Retinal pigment epithelial cell (primary cell): Measurements from ENCODE around the gene BZW1.

ENCODE experiments used
- DNase-seq: peaks from one replicate; pipeline ENCODE4 v3.0.0-alpha.2; 2010; ENCODE audit warnings: low read depth
- H3K4me3 ChIP-seq: 2 replicates; pipeline ENCODE4 v1.5.1; 2011; ENCODE audit warnings: mild to moderate bottlenecking, low read length, control low read depth, moderate library complexity
- CTCF ChIP-seq: conservative IDR thresholded peaks from 2 replicates; pipeline ENCODE4 v1.5.1; 2011; ENCODE audit warnings: low read depth, low read length, control low read depth, inconsistent platforms

The BZW1 gene

GRCh38 chr2:200847269-200847668, 35.6 kb downstream of the BZW1 start:
- TF ChIP-seq CTCF: no peak

DNA sequence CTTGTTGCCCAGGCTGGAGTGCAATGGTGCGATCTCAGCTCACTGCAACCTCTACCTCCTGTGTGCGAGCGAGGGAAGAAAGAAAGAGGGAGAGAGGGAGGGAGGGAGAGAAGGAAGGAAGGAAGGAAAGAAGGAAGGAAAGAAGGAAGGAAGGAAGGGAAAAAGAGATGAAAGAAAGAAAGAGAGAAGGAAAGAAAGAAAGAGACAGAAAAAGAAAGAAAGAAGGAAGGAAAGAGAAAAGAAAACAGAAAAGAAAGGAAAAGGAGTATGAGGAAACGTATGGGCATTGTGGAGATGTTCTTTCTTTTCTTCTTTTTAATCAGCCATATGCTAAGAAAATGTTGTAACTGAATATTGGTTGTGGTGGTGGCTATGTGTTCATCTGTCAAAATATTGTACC, 36.2 kb downstream of the BZW1 start:
- TF ChIP-seq CTCF: no peak
- H3K4me3 ChIP-seq: no peak overlapping the region
- DNase-seq: no peak

More at GRCh38 chr2:200847269-200847668, 35.6 kb downstream of the BZW1 start:
- no peak overlapping the region for H3K4me3 ChIP-seq
- no peak for DNase-seq

DNA sequence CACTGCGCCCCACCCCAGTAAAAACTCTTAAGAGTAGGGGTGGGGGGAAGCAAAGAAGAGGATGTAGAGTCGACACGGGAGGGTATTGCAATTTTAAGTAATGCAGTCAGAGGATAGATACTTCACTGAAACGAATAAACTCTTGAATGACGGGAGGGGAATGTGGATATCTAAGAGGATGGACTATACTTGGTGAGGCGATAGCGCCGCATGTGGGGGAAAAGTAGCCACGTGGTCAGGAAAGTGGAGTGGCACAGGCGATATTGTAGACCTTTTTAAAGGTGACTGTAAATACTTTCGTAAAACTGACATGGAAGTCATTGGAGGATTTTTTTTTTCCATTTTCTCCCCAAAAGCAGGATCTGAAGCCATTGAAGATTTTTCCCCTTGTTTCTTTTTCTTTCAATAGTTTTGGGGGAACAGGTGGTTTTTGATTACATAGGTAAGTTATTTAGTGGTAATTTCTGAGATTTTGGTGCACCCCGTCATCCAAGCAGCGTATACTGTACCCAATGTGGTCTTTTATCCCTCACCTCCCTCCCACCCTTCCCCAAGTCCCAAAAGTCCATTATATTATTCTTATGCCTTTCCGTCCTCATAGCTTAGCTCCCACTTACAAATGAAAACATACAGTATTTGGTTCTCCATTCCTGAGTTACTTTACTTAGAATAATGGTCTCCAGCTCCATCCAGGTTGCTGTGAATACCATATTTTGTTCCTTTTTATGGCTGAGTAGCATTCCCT, 39.0 kb downstream of the BZW1 start:
- TF ChIP-seq CTCF: no peak
- DNase-seq: no peak
- H3K4me3 ChIP-seq: no peak overlapping the region

DNA sequence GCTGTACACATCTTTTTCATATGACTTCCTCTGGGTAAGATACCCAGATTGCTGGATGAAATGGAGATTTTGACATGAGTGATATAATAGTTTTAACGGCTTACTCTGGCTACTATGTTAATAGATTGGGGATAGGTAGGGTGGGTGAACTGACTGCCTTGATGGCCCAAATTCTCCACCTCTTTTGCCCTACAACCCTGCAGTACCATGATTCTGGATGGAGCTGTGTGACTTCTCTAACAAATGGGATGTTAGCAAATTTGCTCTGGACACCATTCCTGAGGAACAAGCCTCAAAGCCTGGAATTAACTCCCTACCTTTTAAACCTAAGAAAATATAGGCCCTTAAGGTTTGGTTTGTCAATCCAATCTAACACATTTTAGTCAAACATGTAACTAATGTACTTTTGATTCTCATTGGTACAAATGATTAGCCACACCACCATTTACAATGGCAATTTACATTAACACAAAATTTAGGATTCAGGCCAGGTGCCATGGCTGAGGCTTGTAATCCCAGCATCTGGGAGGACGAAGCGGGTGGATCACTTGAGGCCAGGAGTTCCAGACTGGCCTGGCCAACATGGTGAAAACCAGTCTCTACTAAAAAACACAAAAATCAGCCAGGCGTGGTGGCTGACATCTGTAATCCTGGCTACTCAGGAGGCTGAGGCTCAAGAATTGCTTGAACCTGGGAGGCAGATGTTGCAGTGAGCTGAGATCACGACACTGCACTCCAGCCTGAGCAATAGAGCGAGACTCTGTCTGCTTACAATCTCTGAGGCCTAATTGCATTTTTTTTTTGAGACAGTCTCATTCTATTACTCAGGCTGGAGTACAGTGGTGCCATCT, 39.9 kb downstream of the BZW1 start:
- no peak overlapping the region for H3K4me3 ChIP-seq

GRCh38 chr2:200852605-200853004, 40.9 kb downstream of the BZW1 start:
- DNase-seq: no peak
- no peak for TF ChIP-seq CTCF
- H3K4me3 ChIP-seq: no peak overlapping the region

More for the DNA sequence above, 39.9 kb downstream of the BZW1 start:
- no peak for DNase-seq
- TF ChIP-seq CTCF: no peak

DNA sequence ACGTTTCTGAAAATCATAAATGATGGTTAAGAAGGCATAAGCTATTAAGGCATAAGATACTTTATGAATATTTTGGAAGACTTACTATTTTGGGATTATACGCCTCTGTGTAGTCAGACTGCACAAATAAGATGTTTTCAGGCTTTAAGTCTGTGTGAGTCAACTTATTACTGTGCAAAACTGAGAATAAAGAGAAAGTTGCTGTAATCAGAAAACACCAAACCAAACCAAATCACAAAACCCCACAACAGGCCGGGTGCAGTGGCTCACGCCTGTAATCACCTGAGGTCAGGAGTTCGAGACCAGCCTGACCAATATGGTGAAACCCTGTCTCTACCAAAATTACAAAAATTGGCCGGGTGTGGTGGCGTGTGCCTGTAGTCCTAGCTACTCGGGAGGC, 45.1 kb downstream of the BZW1 start:
- no peak for TF ChIP-seq CTCF
- H3K4me3 ChIP-seq: no peak overlapping the region
- no peak for DNase-seq
